ENCODE results near the gene NAA11. TPM values are rescaled to one million over a fixed set of nuclear protein-coding genes. Genes with fewer than 3 reads are reported as not detected.

Gene NAA11
- total RNA-seq, 2 experiments from 2014 or later, result not detected

GRCh38 chr4:79267671-79268070 is 58.2 kb downstream of the NAA11 start:
- POLR2A ChIA-PET, result no interaction called here
- CTCF ChIA-PET, result no interaction called here

Other genes starting within 250 kb of the NAA11 start
- gene GK2, start 82.2 kb upstream of the NAA11 start, total RNA-seq, result not detected

All from activated CD8-positive, alpha-beta memory T cell treated with anti-CD3 and anti-CD28 coated beads for 36 hours (primary cell).